Measurements from ENCODE around the gene PDE8B.
"Not testable (repeated sequence)": the region's sequence is repeated elsewhere in the genome, so short reads cannot be mapped to it uniquely, and the experiment has no call there.

The PDE8B gene

GRCh38 chr5:77437194-77437593 is 226.7 kb downstream of the PDE8B start:
- DNase-seq (ENCODE audit: low read depth), result no peak

DNA sequence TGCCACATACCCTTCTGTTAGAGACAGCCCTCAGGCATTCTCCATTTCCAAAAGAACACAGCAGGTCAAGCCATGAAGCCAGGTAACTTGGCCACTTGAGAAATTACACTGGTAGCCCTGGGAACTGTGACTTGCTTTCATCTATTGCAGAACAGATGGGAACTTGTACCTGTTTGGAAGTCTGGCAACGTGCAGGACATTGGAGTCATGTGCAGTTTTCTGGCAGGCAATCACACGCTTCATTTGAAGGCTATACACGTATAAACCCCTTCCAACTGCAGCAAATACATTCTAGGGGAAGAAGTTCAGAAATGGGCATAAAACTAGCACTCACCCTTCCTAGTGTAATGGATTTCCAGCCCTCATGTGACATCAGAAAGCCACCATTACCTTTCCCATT is 227.6 kb downstream of the PDE8B start:
- no peak for DNase-seq (ENCODE audit: low read depth)

DNA sequence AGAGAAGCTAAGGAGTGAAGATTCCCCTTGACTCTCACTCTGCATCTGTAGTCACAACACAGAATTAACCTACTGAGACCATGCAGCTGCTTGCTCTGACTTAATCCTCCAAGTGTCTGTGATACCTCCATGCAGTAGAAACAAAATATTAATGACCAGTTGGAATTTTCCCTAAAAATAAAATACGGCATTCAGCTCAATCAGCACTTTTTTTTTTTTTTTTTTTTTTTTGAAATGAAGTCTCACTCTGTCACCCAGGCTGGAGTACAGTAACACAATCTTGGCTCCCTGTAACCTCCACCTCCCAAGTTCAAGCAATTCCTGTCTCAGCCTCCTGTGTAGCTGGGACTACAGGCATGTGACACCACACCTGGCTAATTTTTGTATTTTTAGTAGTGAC is 233.2 kb downstream of the PDE8B start:
- no peak for DNase-seq (ENCODE audit: low read depth)

GRCh38 chr5:77444356-77444755 is 233.9 kb downstream of the PDE8B start:
- no peak for DNase-seq (ENCODE audit: low read depth)

DNA sequence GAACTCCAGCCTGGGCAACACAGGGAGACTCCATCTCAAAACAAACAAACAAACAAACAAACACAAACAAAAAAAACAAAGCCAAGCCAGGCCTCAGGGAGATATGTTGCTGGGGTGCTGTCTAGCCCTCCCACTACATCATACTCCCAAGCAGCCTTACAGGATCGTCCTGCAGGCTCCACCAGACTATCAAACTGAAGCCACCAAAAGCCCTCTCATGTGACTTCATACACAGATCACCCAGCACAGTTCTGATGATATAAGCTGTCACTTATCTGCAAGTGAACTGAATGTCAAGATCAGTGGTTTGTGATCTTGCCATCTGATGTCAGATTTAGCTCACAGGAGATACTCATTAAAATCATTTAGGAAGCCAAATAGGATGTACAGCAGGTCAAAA is 238.4 kb downstream of the PDE8B start:
- DNase-seq (ENCODE audit: low read depth), result no peak

GRCh38 chr5:77449277-77449676 is 238.8 kb downstream of the PDE8B start:
- DNase-seq (ENCODE audit: low read depth), result no peak

DNA sequence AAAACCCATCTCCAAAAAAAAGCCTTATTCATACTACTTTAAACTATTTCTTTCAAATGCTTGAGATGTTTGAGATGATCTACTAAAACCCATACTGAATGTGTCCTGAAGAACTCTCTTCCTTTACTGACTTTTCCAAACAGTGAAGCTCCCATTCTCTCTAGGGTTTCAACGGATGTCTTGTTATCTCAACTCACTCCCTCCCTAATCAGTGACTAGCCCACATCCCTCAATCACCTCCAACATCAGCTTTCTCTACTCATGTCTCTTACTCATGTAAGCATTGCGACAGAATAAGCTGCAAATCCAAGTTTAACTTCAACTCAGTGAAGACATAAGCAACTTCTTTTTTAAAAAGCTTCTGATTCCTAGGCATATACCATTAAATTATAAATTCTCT is 239.5 kb downstream of the PDE8B start:
- DNase-seq (ENCODE audit: low read depth), result no peak

DNA sequence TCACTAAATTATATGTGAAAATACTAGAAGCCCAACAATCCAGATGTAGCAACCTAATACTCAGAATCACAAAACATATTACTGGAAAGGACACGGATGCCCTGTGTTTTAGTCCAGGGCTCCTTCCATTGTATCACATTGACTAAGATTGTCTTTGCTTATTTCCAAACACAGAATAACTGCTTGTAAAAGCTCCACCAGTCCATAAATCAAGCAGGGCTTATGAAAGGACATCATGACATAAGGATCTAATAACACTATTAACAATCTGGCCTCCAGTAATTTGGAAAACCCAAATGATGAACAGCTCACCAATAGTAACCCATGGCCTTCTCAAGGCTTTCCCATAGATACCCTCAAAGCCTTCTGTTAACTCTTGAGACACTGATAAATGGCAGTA is 241.9 kb downstream of the PDE8B start:
- DNase-seq (ENCODE audit: low read depth), result no peak

GRCh38 chr5:77454123-77454522 is 243.6 kb downstream of the PDE8B start:
- no peak for DNase-seq (ENCODE audit: low read depth)

DNA sequence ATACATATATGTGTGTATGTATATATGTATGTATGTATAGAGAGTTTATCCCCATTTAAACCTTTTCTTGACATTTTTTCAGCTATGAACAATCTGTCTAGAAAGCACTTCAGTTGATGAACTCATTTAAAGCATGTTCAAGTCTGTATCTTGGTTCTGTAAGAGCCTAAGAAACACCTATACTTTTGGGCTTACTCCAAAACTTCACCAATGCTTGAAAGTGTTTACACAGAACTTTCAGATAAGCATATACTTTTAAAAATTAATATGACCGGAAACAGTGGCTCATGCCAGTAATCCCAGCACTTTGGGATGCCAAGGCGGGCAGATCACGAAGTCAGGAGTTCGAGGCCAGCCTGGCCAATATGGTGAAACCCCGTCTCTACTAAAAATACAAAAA is 250.8 kb downstream of the PDE8B start:
- no peak for DNase-seq (ENCODE audit: low read depth)

GRCh38 chr5:77463905-77464304 is 253.4 kb downstream of the PDE8B start:
- DNase-seq (ENCODE audit: low read depth), result no peak

- not testable (repeated sequence) for DNase-seq (ENCODE audit: low read depth)
Observed at GRCh38 chr5:77468875-77469274, 258.4 kb downstream of the PDE8B start.

GRCh38 chr5:77475041-77475440 is 264.6 kb downstream of the PDE8B start:
- not testable (repeated sequence) for DNase-seq (ENCODE audit: low read depth)
